ENCODE data around the gene KLK10.

Gene KLK10

DNA sequence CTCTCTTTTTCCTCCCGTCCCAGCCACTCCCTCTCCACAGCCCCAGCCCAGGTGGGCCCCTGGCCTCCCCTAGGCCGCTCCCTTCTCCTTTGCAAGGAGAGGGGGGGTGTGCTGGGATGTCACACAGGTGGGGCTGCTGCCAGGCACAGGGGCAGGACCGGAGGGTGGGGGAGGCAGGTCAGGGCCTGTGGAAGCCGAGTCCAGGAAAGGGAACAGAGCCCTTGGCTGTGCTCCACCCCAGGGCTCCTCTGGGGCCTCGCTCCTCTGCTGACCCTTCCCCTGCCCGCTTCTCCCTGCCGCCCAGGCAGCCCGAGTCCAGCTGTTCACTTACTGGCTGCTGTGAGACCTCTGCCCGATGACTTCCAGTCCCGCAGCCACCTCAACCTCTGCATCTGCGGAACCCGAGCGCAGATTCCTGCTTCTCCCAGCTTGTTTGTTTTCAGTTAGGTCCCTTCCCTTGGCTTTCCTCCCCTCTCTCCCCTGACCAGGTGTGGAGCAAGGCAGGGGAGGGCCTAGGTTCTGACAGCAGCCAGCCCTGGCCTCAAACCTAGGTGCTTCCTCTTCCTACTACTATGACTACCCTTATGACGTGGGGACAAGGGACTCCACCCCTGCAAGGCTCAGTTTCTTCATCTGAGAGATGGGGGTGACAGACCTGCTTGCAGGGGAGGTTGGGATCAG, 7.8 kb upstream of the KLK10 start:
- no peak for DNase-seq
- peaks cover 2% of the 10 kb centered on the region for H3K27me3 ChIP-seq (replicated peaks; ENCODE audit: control insufficient read depth, insufficient read depth, low read length, poor library complexity, severe bottlenecking)
- H3K4me1 ChIP-seq (ENCODE audit: control insufficient read depth, insufficient read depth, low read length, poor library complexity, severe bottlenecking) = no peaks in the 10 kb centered on the region
- no peaks in the 10 kb centered on the region for H3K36me3 ChIP-seq (ENCODE audit: control insufficient read depth, insufficient read depth, low read length)
- H3K27ac ChIP-seq (ENCODE audit: insufficient read depth, low read length, poor library complexity, severe bottlenecking) = no peak overlapping the region
- no peaks in the 10 kb centered on the region for H3K9me3 ChIP-seq (ENCODE audit: control insufficient read depth, low read length)
- no peak overlapping the region for H3K4me3 ChIP-seq (ENCODE audit: insufficient read depth, low read depth, low read length, poor library complexity, severe bottlenecking)

DNA sequence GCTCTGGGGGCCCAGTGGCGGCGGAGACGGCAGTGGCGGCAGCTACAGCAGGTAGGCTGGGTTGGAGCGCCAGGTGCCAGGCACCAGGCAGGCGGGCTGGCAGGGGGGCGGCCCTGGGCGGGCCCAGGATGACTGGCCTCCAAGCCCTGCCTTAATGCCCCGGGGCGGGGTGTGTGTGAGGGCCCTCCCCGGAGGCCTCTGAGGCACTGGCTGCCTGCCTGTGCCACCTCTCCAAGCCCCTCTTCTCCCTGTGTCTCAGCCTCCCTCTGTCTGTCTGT, 7.0 kb upstream of the KLK10 start, which contains the start of gene KLK11:
KLK11 (minus strand) TSS at position 63 of the 278 bp plus-strand sequence. CDS start 985 bp downstream, outside the sequence.
- H3K36me3 ChIP-seq (ENCODE audit: control insufficient read depth, insufficient read depth, low read length) = no peaks in the 10 kb centered on the region
- H3K27ac ChIP-seq (ENCODE audit: insufficient read depth, low read length, poor library complexity, severe bottlenecking) = no peak within 1 kb of the TSS
- H3K9me3 ChIP-seq (ENCODE audit: control insufficient read depth, low read length) = no peaks in the 10 kb centered on the region
- H3K4me3 ChIP-seq (ENCODE audit: insufficient read depth, low read depth, low read length, poor library complexity, severe bottlenecking) = no peak within 1 kb of the TSS
- no peaks in the 10 kb centered on the region for H3K4me1 ChIP-seq (ENCODE audit: control insufficient read depth, insufficient read depth, low read length, poor library complexity, severe bottlenecking)
- no peak for DNase-seq
- H3K27me3 ChIP-seq (replicated peaks; ENCODE audit: control insufficient read depth, insufficient read depth, low read length, poor library complexity, severe bottlenecking) = peaks cover 2% of the 10 kb centered on the region

DNA sequence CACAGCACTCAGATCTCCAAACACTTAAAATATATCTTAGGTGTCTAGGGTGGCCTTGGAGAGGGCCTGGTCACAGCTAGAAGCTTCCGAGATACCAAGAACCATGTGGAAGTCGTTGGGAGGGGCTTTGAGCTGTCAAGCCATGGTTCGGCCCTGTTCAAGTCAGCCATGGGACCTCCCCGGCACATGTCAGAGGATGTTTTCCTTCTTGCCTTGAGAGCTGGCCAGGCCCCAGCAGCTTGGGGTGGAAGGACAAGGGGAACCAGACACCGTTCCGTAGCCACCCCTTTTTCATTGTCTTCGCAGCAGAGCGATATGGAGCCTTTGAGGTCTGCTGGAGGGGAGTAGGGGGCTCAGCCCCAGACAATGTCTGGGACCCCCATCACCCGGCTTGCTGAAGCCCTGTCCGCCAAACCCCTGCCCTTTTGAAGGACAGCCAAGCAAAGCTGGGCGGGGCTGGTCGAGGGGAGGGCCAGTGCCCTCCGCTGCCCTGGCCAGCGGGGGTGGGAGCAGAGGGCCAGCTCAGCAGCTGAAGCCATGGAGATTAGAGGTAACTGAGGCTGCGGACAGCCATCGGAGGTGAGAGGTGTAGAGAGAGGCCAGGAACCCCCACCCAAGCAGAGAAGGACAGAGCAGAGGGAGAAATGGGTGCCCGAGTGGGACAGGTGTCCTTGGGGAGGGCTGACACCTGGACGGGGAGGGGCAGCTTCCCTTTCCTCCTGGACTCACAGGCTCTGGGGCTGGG, 6.5 kb upstream of the KLK10 start:
- H3K4me3 ChIP-seq (ENCODE audit: insufficient read depth, low read depth, low read length, poor library complexity, severe bottlenecking) = no peak overlapping the region
- H3K9me3 ChIP-seq (ENCODE audit: control insufficient read depth, low read length) = no peaks in the 10 kb centered on the region
- H3K4me1 ChIP-seq (ENCODE audit: control insufficient read depth, insufficient read depth, low read length, poor library complexity, severe bottlenecking) = no peaks in the 10 kb centered on the region
- no peaks in the 10 kb centered on the region for H3K36me3 ChIP-seq (ENCODE audit: control insufficient read depth, insufficient read depth, low read length)
- peaks cover 2% of the 10 kb centered on the region for H3K27me3 ChIP-seq (replicated peaks; ENCODE audit: control insufficient read depth, insufficient read depth, low read length, poor library complexity, severe bottlenecking)
- no peak overlapping the region for H3K27ac ChIP-seq (ENCODE audit: insufficient read depth, low read length, poor library complexity, severe bottlenecking)
- no peak for DNase-seq

DNA sequence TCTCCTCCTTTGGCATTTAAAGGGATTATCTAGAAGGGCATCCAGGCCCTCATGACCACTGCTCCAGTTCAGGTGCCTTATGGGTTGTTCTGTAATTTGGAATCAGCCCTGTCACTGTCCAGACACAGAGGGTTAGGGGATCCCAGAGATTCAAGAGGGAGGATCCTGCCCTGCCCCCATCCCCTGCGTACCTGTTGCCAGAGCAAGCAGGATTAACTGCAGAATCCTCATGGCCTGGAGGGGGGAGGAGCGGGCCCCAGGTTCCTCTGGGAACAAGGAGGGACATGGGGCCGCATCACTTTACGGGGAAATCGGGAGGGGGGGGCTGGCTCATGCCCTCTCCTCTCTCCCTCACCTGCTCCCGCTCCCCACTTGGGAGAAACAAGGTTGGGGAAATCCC, 5.9 kb upstream of the KLK10 start:
- DNase-seq = no peak
- peaks cover 2% of the 10 kb centered on the region for H3K27me3 ChIP-seq (replicated peaks; ENCODE audit: control insufficient read depth, insufficient read depth, low read length, poor library complexity, severe bottlenecking)
- H3K4me1 ChIP-seq (ENCODE audit: control insufficient read depth, insufficient read depth, low read length, poor library complexity, severe bottlenecking) = no peaks in the 10 kb centered on the region

DNA sequence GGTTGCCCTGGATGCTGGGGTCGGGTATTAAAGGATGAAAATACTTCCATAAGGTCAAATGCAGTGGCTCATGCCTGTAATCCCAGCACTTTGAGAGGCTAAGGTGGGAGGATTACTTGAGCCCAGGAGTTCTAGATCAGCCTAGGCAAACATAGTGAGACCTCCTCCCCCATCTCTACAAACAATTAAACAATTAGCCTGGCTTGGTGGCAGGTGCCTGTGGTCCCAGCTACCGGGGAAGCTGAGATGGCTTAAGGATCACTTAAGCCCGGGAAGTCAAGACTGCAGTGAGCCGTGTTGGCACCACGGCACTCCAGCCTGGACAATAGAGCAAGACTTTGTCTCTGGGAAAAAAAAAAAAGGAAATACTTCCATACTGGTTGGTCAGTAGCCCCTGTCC, 5.4 kb upstream of the KLK10 start:
- no peak for DNase-seq
- Histone ChIP-seq H3K4me3 (ENCODE audit: insufficient read depth, low read depth, low read length, poor library complexity, severe bottlenecking) (no peak overlapping the region), H3K9me3 (ENCODE audit: control insufficient read depth, low read length) (no peaks in the 10 kb centered on the region), H3K27me3 (replicated peaks; ENCODE audit: control insufficient read depth, insufficient read depth, low read length, poor library complexity, severe bottlenecking) (peaks cover 5% of the 10 kb centered on the region), H3K4me1 (ENCODE audit: control insufficient read depth, insufficient read depth, low read length, poor library complexity, severe bottlenecking) (no peaks in the 10 kb centered on the region), H3K27ac (ENCODE audit: insufficient read depth, low read length, poor library complexity, severe bottlenecking) (no peak overlapping the region), H3K36me3 (ENCODE audit: control insufficient read depth, insufficient read depth, low read length) (no peaks in the 10 kb centered on the region)

More for the DNA sequence above, 5.9 kb upstream of the KLK10 start:
- H3K4me3 ChIP-seq (ENCODE audit: insufficient read depth, low read depth, low read length, poor library complexity, severe bottlenecking) = no peak overlapping the region
- no peaks in the 10 kb centered on the region for H3K36me3 ChIP-seq (ENCODE audit: control insufficient read depth, insufficient read depth, low read length)
- no peak overlapping the region for H3K27ac ChIP-seq (ENCODE audit: insufficient read depth, low read length, poor library complexity, severe bottlenecking)
- H3K9me3 ChIP-seq (ENCODE audit: control insufficient read depth, low read length) = no peaks in the 10 kb centered on the region

DNA sequence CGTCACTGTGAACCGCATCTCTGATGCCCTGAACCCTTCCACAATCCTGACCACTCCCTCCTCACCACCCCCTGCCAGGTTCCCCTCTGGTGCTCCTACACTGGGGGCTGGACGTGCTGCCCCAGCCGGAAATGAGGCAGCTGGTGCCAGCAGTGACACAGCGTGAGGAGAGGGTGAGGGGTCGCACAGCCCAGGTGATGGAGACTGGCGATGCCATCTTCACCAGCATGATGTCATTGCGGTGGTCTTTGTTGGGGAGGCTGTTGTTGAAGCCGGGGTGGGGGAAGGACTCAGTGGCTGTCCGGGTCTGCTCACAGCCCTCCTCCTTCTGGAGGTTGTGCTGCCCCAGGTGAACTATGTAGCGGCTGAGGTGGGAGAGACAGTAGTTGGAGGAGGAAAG, 4.4 kb upstream of the KLK10 start:
- Histone ChIP-seq H3K27ac (ENCODE audit: insufficient read depth, low read length, poor library complexity, severe bottlenecking) (no peak overlapping the region), H3K4me1 (ENCODE audit: control insufficient read depth, insufficient read depth, low read length, poor library complexity, severe bottlenecking) (peaks cover 4% of the 10 kb centered on the region), H3K4me3 (ENCODE audit: insufficient read depth, low read depth, low read length, poor library complexity, severe bottlenecking) (no peak overlapping the region), H3K36me3 (ENCODE audit: control insufficient read depth, insufficient read depth, low read length) (no peaks in the 10 kb centered on the region), H3K9me3 (ENCODE audit: control insufficient read depth, low read length) (no peaks in the 10 kb centered on the region), H3K27me3 (replicated peaks; ENCODE audit: control insufficient read depth, insufficient read depth, low read length, poor library complexity, severe bottlenecking) (peaks cover 15% of the 10 kb centered on the region)
- DNase-seq = no peak

DNA sequence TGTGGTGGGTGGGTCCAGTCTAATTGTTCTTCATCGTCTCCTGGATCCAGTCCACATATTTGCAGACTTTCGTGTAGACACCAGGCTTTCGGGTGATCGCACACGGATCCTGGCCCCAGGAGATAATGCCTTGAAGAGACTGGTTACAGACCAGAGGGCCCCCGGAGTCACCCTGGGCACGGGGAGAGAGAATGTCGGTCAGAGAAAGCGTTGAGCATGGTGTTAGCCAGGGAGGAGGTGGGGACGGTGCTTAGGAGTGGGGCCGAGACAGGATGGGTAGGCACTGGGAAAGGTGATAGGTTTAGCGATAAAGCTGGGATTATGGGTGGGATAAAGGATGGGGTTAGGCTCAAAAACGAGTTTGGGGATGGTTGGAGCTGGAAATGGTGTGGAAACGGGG, 3.0 kb upstream of the KLK10 start:
- Histone ChIP-seq H3K36me3 (ENCODE audit: control insufficient read depth, insufficient read depth, low read length) (no peaks in the 10 kb centered on the region), H3K4me1 (ENCODE audit: control insufficient read depth, insufficient read depth, low read length, poor library complexity, severe bottlenecking) (peaks cover 6% of the 10 kb centered on the region), H3K27me3 (replicated peaks; ENCODE audit: control insufficient read depth, insufficient read depth, low read length, poor library complexity, severe bottlenecking) (peaks cover 20% of the 10 kb centered on the region), H3K4me3 (ENCODE audit: insufficient read depth, low read depth, low read length, poor library complexity, severe bottlenecking) (no peak overlapping the region), H3K27ac (ENCODE audit: insufficient read depth, low read length, poor library complexity, severe bottlenecking) (no peak overlapping the region), H3K9me3 (ENCODE audit: control insufficient read depth, low read length) (no peaks in the 10 kb centered on the region)
- DNase-seq = no peak

DNA sequence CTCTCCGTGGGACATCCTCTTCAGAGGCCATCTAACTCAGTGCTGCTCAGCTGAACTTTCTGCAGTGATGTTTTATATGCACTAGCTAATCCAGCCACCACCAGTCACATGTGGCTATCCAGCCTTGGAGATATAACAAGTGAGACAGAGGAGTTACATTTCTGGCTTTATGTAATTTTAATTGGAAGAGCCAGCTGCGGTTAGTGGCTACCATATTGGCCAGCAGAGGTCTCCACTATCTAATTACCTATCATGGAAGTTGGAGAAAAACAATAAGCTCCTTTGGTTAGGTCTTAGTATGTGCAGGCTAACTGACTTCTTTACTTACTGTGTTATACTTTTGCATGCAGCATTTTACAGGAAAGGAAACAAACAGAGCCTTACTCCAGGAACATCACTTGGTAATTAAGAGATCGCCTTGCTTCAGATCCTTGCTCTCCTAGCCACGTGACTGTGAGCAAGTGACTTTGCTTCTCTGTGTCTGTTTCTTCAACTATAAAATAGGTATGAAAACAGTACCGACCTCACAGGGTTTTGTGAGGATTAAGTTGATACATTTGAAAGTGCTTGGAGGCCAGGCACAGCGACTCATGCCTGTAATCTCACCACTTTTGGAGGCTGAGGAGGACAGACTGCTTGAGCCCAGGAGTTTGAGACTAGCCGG, 1.6 kb upstream of the KLK10 start:
- no peak overlapping the region for H3K27ac ChIP-seq (ENCODE audit: insufficient read depth, low read length, poor library complexity, severe bottlenecking)
- H3K4me1 ChIP-seq (ENCODE audit: control insufficient read depth, insufficient read depth, low read length, poor library complexity, severe bottlenecking) = peaks cover 10% of the 10 kb centered on the region
- H3K36me3 ChIP-seq (ENCODE audit: control insufficient read depth, insufficient read depth, low read length) = no peaks in the 10 kb centered on the region
- H3K4me3 ChIP-seq (ENCODE audit: insufficient read depth, low read depth, low read length, poor library complexity, severe bottlenecking) = no peak overlapping the region
- peaks cover 27% of the 10 kb centered on the region for H3K27me3 ChIP-seq (replicated peaks; ENCODE audit: control insufficient read depth, insufficient read depth, low read length, poor library complexity, severe bottlenecking)
- no peaks in the 10 kb centered on the region for H3K9me3 ChIP-seq (ENCODE audit: control insufficient read depth, low read length)
- DNase-seq = no peak

DNA sequence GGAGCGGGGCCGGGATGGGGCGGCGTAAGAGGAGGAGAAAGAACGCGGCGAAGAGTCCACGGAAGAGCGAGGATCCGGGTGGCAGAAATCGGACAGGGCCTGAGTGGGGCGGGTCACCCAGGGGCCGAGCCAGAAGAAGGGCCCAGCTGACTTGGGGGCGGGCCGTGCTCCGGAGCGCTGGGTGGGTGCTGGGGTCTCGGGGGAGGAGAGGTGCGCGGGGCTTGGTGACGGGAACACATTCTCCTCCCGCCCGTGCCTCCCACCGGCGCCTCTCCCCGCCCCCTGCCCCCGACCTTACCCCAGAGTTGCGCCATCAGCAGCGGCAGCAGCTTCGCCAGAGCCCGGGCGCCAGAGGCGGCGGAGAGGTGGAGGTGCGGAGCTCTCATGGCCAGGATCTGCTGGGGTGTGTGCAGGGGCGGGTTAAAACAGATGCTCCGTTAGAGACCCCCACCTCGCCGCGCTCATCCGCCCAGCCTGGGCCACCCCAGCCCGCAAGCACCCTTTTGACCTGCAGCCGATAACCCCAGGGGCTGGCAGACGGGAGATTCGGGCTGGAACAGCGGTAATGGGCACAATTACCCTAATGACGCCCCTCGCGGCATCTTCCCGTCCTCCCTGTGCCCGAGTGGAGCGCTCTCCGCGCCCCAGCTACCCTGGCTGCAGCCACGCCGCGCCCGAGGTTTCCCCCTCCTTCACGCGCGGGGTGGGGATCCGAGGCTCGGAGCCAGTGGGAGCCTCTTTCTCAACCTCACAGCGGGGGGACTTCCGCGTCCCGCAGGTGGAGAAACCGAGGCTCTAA, 565 bp downstream of the KLK10 start:
- Histone ChIP-seq H3K4me1 (ENCODE audit: control insufficient read depth, insufficient read depth, low read length, poor library complexity, severe bottlenecking) (peaks cover 10% of the 10 kb centered on the region), H3K36me3 (ENCODE audit: control insufficient read depth, insufficient read depth, low read length) (no peaks in the 10 kb centered on the region), H3K9me3 (ENCODE audit: control insufficient read depth, low read length) (no peaks in the 10 kb centered on the region), H3K27ac (ENCODE audit: insufficient read depth, low read length, poor library complexity, severe bottlenecking) (no peak overlapping the region), H3K27me3 (replicated peaks; ENCODE audit: control insufficient read depth, insufficient read depth, low read length, poor library complexity, severe bottlenecking) (peaks cover 35% of the 10 kb centered on the region), H3K4me3 (ENCODE audit: insufficient read depth, low read depth, low read length, poor library complexity, severe bottlenecking) (no peak overlapping the region)
- no peak for DNase-seq

All from effector memory CD4-positive, alpha-beta T cell (primary cell).